HepG2 (cell line): ENCODE results near the gene GPER1. TPM values are rescaled to one million over a fixed set of nuclear protein-coding genes. Genes with fewer than 3 reads are reported as not detected.

Experiments used
- ADNP ChIP-seq: sonication (generic); formaldehyde crosslinking; IDR thresholded peaks from 2 replicates; pipeline ENCODE4 v1.4.0; 2020; ENCODE audit warnings: missing genetic modification reagents
- ARID4A ChIP-seq: sonication (generic); formaldehyde crosslinking; IDR thresholded peaks from 2 replicates; pipeline ENCODE4 v1.5.0; 2020; ENCODE audit warnings: mild to moderate bottlenecking, missing genetic modification reagents, borderline replicate concordance
- HMGA1 ChIP-seq: sonication (generic); formaldehyde crosslinking; conservative IDR thresholded peaks from 2 replicates; pipeline ENCODE4 v1.4.0; 2020; ENCODE audit warnings: missing genetic modification reagents
- LBX2 ChIP-seq: sonication (generic); formaldehyde crosslinking; IDR thresholded peaks from 2 replicates; pipeline ENCODE4 v1.5.0; 2020; ENCODE audit warnings: missing genetic modification reagents, mild to moderate bottlenecking, borderline replicate concordance
- MED8 ChIP-seq: sonication (generic); formaldehyde crosslinking; IDR thresholded peaks from 2 replicates; pipeline ENCODE4 v1.8.1; 2023; ENCODE audit warnings: mild to moderate bottlenecking, missing genetic modification reagents; ENCODE audit not compliant: insufficient replicate concordance
- MXD4 ChIP-seq: IDR thresholded peaks from 2 replicates; pipeline ENCODE4 v1.6.1; 2016; ENCODE audit warnings: mild to moderate bottlenecking, missing biosample characterization, missing genetic modification reagents
- RELA ChIP-seq: sonication (generic); formaldehyde crosslinking; IDR thresholded peaks from 2 replicates; pipeline ENCODE4 v1.4.0; 2020; ENCODE audit warnings: missing genetic modification reagents
- TGIF2 ChIP-seq: IDR thresholded peaks from 2 replicates; pipeline ENCODE4 v1.6.1; 2016; ENCODE audit warnings: control low read depth, missing compliant biosample characterization
- ZBTB8A ChIP-seq: sonication (generic); formaldehyde crosslinking; IDR thresholded peaks from 2 replicates; pipeline ENCODE4 v1.4.0; 2020; ENCODE audit warnings: mild to moderate bottlenecking, low read depth, missing genetic modification reagents, borderline replicate concordance
- ZNF446 ChIP-seq: sonication (generic); formaldehyde crosslinking; IDR thresholded peaks from 2 replicates; pipeline ENCODE4 v1.5.0; 2020; ENCODE audit warnings: mild to moderate bottlenecking, missing genetic modification reagents
- ZNF564 ChIP-seq: sonication (generic); formaldehyde crosslinking; IDR thresholded peaks from 2 replicates; pipeline ENCODE4 v1.8.1; 2023; ENCODE audit warnings: mild to moderate bottlenecking, missing genetic modification reagents
- ZNF782 ChIP-seq: sonication (generic); formaldehyde crosslinking; IDR thresholded peaks from 2 replicates; pipeline ENCODE4 v1.4.0; 2020; ENCODE audit warnings: missing genetic modification reagents, mild to moderate bottlenecking, borderline replicate concordance
- polyA plus RNA-seq, 8 experiments: library from polyadenylated mRNA; depleted of rRNA in 3 of 8; stranded (reverse) in 7 of 8; unstranded in 1 of 8; fragments of >200 nt; fragmentation: Illumina TruSeq in 4 of 8; extraction: Trizol in 4 of 8; gene quantifications; 2 replicates each; pipeline versions ENCODE4 v1.2.1 to v1.2.3, GENCODE V29; 2011 to 2016; ENCODE audit warnings: low read depth in 4 of 8, missing spikeins in 1 of 8, mixed read lengths in 1 of 8; ENCODE audit not compliant: insufficient read depth in 1 of 8
- total RNA-seq, 5 experiments: library from RNA; depleted of rRNA; stranded (reverse); fragments of >200 nt; fragmentation: Illumina TruSeq; extraction: Trizol; gene quantifications; 2 replicates each; pipeline ENCODE4 v1.2.3, GENCODE V29; 2016; ENCODE audit warnings: low read depth in 1 of 5
- TF ChIP-seq, protein P1 (sequence below): sonication (generic); formaldehyde crosslinking; conservative IDR thresholded peaks from 2 replicates; pipeline ENCODE4 v1.8.1; 2023; ENCODE audit warnings: missing genetic modification reagents
- TF ChIP-seq, protein P2 (sequence below): sonication (generic); formaldehyde crosslinking; IDR thresholded peaks from 2 replicates; pipeline ENCODE4 v1.4.0; 2020; ENCODE audit warnings: mild to moderate bottlenecking, low read depth, missing genetic modification reagents
- TF ChIP-seq, protein P3 (sequence below): sonication (generic); formaldehyde crosslinking; IDR thresholded peaks from 2 replicates; pipeline ENCODE4 v1.5.1; 2020; ENCODE audit warnings: missing genetic modification reagents, mild to moderate bottlenecking, borderline replicate concordance
- TF ChIP-seq, protein P4 (sequence below), 2 experiments: sonication (generic) in 1 of 2; formaldehyde crosslinking in 1 of 2; IDR thresholded peaks; 2 replicates each; pipeline versions ENCODE4 v1.5.1 to v1.6.1; 2011 to 2020; ENCODE audit warnings: borderline replicate concordance in 1 of 2, low read depth in 1 of 2, low read length in 1 of 2, mild to moderate bottlenecking in 1 of 2, missing genetic modification reagents in 1 of 2, moderate library complexity in 1 of 2

GPER1 gene
- total and polyA plus RNA-seq, 2 of the 13 experiments (the other 11 are each of a cell fraction or from before 2014, with no cell fraction given): 12.7 to 19.7 TPM

- TF ChIP-seq, protein P1, sequence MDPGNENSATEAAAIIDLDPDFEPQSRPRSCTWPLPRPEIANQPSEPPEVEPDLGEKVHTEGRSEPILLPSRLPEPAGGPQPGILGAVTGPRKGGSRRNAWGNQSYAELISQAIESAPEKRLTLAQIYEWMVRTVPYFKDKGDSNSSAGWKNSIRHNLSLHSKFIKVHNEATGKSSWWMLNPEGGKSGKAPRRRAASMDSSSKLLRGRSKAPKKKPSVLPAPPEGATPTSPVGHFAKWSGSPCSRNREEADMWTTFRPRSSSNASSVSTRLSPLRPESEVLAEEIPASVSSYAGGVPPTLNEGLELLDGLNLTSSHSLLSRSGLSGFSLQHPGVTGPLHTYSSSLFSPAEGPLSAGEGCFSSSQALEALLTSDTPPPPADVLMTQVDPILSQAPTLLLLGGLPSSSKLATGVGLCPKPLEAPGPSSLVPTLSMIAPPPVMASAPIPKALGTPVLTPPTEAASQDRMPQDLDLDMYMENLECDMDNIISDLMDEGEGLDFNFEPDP: no peak
- TF ChIP-seq MXD4 (CRISPR knock-in tag) (no peak), LBX2 (CRISPR knock-in tag) (no peak), TGIF2 (CRISPR knock-in tag) (no peak), ZNF564 (0 out of 2 replicates have a peak, but pooled peaks have one; percentile 39), ARID4A (CRISPR knock-in tag) (peak; percentile 64), RELA (CRISPR knock-in tag) (no peak), ZNF446 (CRISPR knock-in tag) (no peak), ZNF782 (CRISPR knock-in tag) (no peak), HMGA1 (CRISPR knock-in tag) (no peak), ZBTB8A (no peak), MED8 (CRISPR knock-in tag) (no peak), ADNP (CRISPR knock-in tag) (no peak)
- TF ChIP-seq, protein P2, sequence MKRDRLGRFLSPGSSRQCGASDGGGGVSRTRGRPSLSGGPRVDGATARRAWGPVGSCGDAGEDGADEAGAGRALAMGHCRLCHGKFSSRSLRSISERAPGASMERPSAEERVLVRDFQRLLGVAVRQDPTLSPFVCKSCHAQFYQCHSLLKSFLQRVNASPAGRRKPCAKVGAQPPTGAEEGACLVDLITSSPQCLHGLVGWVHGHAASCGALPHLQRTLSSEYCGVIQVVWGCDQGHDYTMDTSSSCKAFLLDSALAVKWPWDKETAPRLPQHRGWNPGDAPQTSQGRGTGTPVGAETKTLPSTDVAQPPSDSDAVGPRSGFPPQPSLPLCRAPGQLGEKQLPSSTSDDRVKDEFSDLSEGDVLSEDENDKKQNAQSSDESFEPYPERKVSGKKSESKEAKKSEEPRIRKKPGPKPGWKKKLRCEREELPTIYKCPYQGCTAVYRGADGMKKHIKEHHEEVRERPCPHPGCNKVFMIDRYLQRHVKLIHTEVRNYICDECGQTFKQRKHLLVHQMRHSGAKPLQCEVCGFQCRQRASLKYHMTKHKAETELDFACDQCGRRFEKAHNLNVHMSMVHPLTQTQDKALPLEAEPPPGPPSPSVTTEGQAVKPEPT (CRISPR knock-in tag): no peak
- TF ChIP-seq, protein P3, sequence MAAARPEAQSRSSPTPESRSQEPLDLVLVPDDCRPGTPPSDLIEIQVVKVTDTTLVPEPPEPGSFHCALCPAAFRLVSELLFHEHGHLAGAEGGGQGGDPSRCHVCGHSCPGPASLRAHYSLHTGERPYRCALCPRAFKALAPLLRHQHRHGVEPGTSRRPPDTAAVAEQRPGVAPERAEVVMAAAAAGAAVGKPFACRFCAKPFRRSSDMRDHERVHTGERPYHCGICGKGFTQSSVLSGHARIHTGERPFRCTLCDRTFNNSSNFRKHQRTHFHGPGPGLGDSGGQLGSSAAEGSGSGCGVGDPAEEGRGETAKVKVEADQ (CRISPR knock-in tag): no peak
- TF ChIP-seq, protein P4, sequence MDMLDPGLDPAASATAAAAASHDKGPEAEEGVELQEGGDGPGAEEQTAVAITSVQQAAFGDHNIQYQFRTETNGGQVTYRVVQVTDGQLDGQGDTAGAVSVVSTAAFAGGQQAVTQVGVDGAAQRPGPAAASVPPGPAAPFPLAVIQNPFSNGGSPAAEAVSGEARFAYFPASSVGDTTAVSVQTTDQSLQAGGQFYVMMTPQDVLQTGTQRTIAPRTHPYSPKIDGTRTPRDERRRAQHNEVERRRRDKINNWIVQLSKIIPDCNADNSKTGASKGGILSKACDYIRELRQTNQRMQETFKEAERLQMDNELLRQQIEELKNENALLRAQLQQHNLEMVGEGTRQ (IDR thresholded peaks at IDR 0.05; ENCODE audit: low read depth, low read length): no peak
- TF ChIP-seq, protein P4 (CRISPR knock-in tag; IDR thresholded peaks at IDR 0.05; ENCODE audit: borderline replicate concordance): no peak
Observed at GRCh38 chr7:1044189-1045068, 43.5 kb upstream of the GPER1 start, which contains the start of gene GPR146 (continued).
